Measurements from ENCODE around the gene SDF4. TPM values are rescaled to one million over a fixed set of nuclear protein-coding genes. Genes with fewer than 3 reads are reported as not detected.

SDF4 gene, protein sequence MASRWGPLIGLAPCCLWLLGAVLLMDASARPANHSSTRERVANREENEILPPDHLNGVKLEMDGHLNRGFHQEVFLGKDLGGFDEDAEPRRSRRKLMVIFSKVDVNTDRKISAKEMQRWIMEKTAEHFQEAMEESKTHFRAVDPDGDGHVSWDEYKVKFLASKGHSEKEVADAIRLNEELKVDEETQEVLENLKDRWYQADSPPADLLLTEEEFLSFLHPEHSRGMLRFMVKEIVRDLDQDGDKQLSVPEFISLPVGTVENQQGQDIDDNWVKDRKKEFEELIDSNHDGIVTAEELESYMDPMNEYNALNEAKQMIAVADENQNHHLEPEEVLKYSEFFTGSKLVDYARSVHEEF
- total RNA-seq = 90.1 and 109 TPM in 2 replicates

DNA sequence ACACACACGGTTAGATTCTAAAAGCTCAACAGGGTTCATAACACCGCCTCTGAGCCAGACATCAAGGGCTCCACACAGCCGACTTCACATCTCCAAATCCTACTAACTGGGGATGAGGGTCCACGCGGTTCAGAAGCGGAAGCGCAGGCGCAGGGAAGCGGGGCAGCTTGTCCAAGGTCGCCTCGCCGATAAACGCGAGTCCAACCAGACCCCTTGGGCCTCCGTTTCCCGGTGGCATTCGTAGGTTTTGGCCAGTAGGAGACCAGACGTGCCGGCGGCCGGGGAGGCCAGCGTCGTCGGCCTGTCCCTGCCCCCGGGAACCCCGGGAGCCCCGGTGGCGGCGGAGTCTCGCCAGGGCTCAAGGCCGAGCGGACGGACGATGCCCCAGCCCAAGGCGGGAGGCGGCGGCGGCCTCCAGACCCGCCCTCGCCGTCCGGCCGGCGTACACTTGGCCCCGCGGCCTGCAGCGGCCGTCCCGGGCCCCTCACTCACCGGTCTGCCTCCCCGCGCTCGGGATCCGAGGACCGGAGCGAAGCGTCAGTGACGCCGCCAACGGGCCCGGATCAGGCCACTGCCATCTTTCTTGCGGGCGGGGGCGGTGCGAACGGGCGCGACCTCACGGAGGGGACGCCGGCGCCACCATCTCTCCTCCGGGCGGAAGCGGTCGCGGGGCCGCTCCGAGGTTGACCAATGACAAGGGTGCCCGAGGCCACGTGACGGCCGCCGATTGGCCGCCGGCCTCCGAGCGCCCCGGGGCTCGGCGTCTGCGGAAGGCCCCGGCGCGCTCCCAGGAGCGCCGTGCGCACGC, at the start of gene SDF4:
TSS of gene SDF4 (minus strand) at position 602 of the 808 bp plus-strand sequence. CDS start 3,229 bp downstream, outside the sequence.

DNA sequence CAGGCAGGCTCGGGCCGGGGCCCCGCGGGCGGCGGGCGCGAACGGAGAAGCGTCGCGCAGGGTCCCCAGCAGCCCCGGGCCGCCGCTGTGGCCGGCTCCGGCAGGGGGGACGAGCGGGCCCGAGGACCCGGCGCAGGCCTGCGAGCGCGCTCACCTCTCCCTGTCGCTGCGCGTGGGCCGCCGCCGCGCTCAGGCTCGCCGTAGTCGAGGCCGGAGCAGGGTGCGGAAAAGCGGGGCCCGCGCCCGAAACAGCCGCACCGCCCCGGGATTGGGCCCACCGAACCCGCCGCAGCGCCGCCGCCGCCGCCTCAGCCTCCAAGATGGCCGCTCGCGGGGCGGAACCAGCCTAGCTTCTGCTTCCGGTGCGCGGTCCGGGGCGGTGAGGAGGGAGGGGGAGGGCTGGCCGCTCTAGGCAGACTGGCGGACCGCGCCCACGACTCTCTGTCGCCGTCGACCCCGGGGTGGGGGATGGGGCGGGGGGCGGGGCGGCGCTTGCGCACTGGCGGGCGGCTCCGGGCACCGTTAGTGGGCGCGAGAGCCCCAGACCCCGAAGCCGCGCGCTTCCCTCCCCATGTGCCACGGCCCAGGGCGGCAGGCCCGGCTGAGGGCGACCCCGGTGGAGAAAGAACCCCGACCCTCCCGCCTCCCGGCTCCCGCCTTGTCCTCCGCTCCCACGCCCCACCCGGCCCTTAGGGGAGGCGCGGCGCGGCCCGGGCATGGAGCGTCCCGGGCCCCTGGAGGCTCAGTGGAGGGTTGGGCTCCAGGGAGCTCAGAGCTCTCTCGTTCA, 41.9 kb upstream of the SDF4 start, which contains the start of gene UBE2J2:
TSS of gene UBE2J2 (minus strand) at position 343 of the 787 bp plus-strand sequence. CDS start 5,862 bp downstream, outside the sequence.

DNA sequence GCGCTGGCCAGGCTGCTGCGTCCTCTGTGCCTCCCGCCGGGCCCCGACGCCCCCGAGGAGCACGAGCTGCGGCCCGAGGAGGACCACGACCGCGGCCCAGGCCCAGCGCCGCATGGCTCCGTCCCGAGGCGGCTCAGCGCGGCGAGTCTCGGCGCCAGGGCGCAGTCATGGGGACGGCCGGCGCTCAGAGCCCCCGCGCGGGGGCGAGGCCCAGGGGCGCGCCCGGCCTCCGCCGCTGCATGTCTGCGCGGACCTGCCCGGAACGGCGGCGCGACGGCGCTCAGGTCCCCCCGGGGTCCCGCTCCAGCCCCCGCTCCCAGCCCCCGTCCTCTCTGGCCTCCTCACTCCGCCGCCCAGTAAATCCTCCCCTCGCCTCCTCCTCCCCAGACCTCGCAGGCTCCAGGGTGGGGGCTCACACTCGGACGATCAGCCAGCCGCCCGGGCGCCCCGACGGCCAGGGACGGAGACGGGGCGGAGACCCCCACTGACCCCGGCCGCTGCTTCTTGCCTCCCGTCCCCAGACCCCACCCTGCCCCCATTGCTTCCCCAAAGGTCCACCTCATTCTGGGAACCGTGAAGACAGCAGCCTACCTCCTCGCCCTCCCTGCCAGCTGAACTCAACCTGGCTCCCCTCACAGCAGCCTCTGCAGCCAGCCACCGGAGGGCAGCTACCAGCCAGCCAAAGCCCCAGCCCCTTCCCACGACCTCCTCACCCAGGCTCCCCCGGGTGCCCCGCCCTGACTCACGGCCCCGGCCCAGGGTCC, 15.0 kb upstream of the SDF4 start, which contains the start of gene C1QTNF12:
TSS of gene C1QTNF12 (minus strand) at position 146 of the 764 bp plus-strand sequence. CDS start at position 114, 32 bp downstream.

DNA sequence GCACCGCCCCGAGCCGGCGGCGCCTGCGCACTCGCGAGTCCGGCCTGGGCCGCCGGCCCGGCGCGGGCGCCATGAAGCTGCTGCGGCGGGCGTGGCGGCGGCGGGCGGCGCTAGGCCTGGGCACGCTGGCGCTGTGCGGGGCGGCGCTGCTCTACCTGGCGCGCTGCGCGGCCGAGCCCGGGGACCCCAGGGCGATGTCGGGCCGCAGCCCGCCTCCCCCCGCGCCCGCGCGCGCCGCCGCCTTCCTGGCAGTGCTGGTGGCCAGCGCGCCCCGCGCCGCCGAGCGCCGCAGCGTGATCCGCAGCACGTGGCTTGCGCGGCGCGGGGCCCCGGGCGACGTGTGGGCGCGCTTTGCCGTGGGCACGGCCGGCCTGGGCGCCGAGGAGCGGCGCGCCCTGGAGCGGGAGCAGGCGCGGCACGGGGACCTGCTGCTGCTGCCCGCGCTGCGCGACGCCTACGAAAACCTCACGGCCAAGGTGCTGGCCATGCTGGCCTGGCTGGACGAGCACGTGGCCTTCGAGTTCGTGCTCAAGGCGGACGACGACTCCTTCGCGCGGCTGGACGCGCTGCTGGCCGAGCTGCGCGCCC, 501 bp upstream of the SDF4 start, which contains the start of gene B3GALT6:
TSS of gene B3GALT6 (plus strand) at position 30 of the 588 bp plus-strand sequence. CDS start at position 72, 42 bp downstream.

DNA sequence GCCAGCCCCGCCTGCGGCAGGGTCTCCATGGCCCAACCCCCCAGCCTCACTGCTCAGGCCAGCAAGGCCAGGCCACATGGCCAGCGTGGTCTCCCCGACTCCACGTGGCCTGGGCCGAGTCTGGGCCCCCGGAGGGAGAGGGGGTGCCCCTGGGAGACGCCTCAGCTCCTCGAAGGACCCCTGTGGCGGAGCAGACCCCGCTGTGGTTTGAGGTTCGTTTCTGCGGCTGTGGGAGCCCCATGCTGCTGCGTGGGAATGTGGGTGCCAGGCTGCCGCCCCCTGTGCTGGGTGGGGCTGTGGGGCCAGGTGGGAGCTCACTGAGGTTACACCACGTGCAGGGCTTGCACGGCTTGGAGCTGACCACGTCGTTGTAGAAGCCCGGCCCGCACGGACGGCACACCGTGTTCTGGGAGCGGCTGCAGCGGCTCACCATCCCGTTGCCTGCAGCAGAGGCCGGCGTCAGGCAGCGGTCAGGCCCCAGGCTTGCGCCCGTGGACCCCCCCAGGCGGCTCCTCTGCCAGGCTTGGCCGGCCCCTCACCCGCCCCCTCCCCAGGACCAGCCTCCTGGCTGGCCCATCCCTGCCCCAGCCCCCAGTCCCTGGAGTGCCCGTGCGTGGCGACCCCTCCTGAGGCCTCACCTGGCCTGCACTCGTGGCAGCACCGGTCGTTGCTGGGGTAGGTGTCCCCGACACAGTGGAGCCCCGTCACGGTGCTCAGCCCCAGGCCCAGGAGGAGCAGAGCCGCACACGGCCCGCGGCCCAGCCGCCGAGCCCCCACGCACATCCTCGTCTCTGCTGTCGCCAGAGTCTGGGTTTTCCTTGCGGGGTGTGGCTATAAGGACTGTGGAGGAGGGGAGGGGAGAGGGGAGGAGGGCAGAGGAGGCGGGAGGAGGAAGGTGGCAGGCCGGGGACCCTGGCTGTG, 18.2 kb downstream of the SDF4 start, which contains the start of gene TNFRSF4:
TSS of gene TNFRSF4 (minus strand) at position 809 of the 921 bp plus-strand sequence. CDS start at position 783, 26 bp downstream.

DNA sequence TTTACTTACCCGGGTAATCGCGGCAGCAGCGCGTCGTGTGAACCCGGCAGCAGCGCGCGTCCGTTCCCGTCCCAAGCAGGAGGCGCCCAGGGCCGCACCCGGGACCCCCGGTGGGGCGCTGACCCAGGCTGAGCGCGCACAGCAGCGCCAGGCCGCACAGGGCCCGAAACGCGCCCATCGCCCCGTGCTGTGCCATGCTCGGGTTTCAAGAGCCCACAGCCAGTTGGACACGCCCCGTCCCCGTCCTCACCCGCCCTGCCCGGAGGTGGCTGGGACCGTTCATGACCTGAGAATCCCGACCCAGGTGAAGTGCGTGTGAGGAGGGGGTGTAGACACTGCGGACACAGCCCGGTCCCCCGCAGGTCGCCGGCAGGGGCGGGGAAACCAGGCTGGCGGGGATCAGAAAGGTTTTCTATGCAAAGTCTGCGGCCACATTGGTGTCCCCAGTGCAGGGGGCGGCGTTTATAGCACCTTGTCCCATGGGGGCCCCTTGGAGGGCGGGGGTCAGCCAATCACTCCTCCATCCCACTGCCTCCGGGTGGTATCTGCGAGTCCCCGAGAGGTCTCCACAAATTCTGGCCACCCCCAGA, 25.3 kb downstream of the SDF4 start, which contains the start of gene TNFRSF18:
TSS of gene TNFRSF18 (minus strand) at position 217 of the 590 bp plus-strand sequence. CDS start at position 196, 21 bp downstream.

DNA sequence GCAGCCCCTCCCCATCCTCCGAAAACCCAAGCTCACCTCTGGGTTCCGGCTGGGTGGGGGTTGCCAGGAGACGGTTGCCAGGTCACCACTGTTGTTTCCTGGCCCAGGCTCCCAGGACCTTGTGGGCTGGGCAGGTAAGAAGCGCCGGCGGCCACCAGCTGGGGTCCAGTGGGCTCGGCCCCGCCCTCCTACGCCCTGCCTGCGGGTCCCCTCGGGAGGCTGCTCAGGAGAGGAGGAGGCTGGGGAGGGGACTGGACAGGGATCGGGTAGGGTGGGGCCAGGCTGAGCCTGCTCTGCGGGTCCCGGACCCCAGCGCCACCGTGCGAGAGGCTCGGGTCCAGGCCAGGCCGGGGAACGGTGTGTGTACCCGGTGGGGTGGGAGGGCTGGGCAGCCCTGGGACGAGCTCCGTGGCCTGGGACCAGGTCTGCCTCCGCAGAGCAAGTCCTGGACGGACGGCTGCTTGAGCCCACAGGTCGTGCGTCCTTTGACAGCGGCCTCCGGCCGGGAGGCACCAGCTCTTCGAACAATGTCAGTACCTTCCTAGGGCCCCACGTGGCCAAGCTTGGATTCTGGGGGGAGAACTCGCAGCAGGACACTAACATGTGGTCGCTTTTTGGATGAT, 57.9 kb downstream of the SDF4 start, which contains the start of gene TTLL10:
TSS of gene TTLL10 (plus strand) at position 88 of the 623 bp plus-strand sequence. CDS start 5,336 bp downstream, outside the sequence.

Other genes starting within 250 kb of the SDF4 start
- gene PERM1, start 249.9 kb downstream of the SDF4 start, total RNA-seq = 0.38 and 8.5 TPM in 2 replicates
- 4.2 and 7.6 TPM in 2 replicates for gene HES4, start 231.9 kb downstream of the SDF4 start, total RNA-seq
- 48.8 and 104 TPM in 2 replicates for gene ISG15, start 218.5 kb downstream of the SDF4 start, total RNA-seq
- 25.9 and 49.3 TPM in 2 replicates for gene AGRN, start 211.9 kb downstream of the SDF4 start, total RNA-seq
- not detected in 2 replicates for gene RNF223, start 157.7 kb downstream of the SDF4 start, total RNA-seq
- 4.4 and 5.4 TPM in 2 replicates for gene C1orf159, start 115.9 kb downstream of the SDF4 start, total RNA-seq
- gene TTLL10, start 58.1 kb downstream of the SDF4 start, total RNA-seq = not detected in 2 replicates
- gene TNFRSF18, start 25.4 kb downstream of the SDF4 start, total RNA-seq = 0.28 TPM in 1 of 2 replicates, not detected in the other
- not detected in 2 replicates for gene TNFRSF4, start 17.8 kb downstream of the SDF4 start, total RNA-seq
- 28.2 and 31.2 TPM in 2 replicates for gene B3GALT6, start 236 bp upstream of the SDF4 start, total RNA-seq
- 0.38 and 0.85 TPM in 2 replicates for gene C1QTNF12, start 14.7 kb upstream of the SDF4 start, total RNA-seq
- 31.3 and 43.5 TPM in 2 replicates for gene UBE2J2, start 41.9 kb upstream of the SDF4 start, total RNA-seq
- 0.58 and 1.4 TPM in 2 replicates for gene SCNN1D, start 48.4 kb upstream of the SDF4 start, total RNA-seq
- 33.0 and 34.3 TPM in 2 replicates for gene ACAP3, start 75.9 kb upstream of the SDF4 start, total RNA-seq
- 8.7 and 22.8 TPM in 2 replicates for gene PUSL1, start 76.6 kb upstream of the SDF4 start, total RNA-seq
- 34.1 and 42.0 TPM in 2 replicates for gene INTS11, start 92.7 kb upstream of the SDF4 start, total RNA-seq
- gene CPTP, start 92.8 kb upstream of the SDF4 start, total RNA-seq = 9.0 and 11.5 TPM in 2 replicates
- gene TAS1R3, start 99.3 kb upstream of the SDF4 start, total RNA-seq = under 0.01 TPM in 2 replicates
- gene DVL1, start 117.4 kb upstream of the SDF4 start, total RNA-seq = 86.0 and 119 TPM in 2 replicates
- gene MXRA8, start 126.6 kb upstream of the SDF4 start, total RNA-seq = 121 and 141 TPM in 2 replicates
- gene AURKAIP1, start 143.2 kb upstream of the SDF4 start, total RNA-seq = 82.6 and 152 TPM in 2 replicates
- 63.8 and 140 TPM in 2 replicates for gene CCNL2, start 167.3 kb upstream of the SDF4 start, total RNA-seq
- gene MRPL20, start 175.3 kb upstream of the SDF4 start, total RNA-seq = 58.9 and 129 TPM in 2 replicates
- under 0.01 TPM in 2 replicates for gene ANKRD65, start 189.3 kb upstream of the SDF4 start, total RNA-seq
- gene VWA1, start 203.7 kb upstream of the SDF4 start, total RNA-seq = 2.9 and 9.0 TPM in 2 replicates
- not detected in 2 replicates for gene ATAD3C, start 217.7 kb upstream of the SDF4 start, total RNA-seq
- gene ATAD3B, start 239.8 kb upstream of the SDF4 start, total RNA-seq = 15.8 and 46.6 TPM in 2 replicates